ENCODE results near the gene HLCS.

The HLCS gene

DNA sequence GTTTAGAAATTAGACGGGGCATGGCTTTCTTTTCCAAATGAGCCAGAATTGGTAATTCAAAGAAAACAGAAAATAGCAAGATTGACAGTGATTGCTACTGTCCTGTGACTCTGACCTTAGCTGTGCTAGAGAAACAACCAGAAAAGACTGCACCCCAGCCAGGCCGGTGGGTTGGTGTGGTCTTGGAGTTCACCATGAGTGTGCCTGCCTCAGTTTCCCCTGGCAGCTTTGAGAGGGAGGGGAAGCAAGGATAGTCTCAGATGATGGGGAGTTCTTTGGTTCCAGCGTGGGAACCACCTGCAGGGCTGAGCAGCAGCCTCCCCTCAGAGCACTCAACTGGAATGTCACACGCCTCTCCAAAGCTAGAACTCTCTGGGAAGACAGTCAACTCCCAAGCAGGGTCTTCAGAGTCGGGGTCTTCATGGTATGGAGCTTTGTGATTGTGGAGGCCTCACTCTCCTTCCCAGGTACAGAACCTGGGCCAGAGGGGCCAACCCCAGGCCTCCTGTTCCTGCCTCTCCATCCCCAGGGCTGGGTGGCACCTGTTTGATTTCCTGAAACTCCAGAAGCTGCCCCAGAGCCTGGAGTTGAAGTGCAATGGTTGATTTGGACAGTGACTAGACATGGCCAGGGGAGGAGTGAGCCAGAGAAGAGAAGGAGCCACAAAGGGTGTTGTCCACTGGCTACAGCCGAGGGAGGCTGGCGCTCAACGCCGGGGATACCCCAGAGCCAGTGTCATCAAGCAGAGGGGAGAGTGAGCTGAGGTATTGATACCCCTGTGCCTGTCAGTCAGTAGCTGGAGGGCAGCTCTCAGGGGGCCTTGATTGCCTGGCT is 231.9 kb downstream of the HLCS start:
- DNase-seq = no peak

DNA sequence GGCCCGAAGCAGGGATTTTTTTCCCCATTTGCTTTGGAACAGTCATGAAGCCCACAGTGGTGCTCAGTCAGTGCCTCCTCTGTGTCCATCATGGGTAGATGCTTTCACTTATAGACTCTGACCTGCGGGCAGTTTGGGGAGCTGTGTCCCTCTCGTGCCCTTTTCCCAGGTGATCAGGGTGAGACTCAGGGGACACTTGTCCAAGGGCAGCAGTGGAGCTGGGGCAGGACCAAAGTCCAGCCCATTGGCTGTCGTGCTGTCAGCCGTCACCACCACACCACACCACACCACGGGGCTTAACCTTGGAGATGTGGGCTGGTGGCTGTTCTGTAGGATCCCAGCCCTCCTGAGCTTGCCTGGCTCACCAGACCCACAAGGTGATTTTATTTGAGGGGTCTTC is 232.6 kb downstream of the HLCS start:
- DNase-seq = no peak

DNA sequence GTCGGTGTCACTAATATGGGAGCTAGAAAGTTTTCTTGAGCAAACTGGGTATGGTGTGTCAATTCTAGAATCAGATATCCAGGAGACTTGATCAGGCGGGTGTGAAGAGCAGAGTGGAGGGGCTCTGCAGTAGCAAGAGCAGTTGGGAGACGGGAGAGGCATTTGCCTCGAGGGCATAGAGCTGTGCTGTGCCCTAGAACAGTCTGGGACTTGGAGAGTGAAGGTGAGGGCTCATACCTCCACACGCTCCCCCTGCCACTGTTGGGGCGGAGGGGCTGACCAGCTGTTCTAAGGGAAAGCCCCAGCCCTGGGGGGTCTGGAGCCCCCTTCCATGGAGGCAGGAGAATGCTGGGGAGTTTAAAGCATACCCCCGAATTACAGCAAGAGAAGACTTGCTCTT is 233.7 kb downstream of the HLCS start:
- DNase-seq = no peak

DNA sequence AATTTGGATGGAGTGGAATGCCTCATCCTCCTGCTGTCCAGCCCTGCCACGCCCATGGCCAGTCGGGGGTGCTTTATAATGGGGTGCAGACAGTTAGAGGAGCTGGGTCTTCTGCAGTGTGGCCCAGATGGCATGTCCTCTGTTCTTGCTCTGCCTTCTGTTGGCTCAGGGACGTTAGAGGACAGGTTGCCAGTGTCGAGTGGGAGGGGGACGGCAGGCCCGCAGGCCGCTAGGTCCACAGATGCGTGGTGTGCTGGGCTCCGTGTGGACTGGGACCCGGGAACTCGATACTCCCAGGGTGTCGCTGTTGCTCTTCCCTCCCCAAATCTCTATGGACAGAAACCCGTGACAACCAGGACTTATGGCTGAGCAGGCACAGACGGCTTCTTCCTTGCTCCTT is 234.3 kb downstream of the HLCS start:
- no peak for DNase-seq

DNA sequence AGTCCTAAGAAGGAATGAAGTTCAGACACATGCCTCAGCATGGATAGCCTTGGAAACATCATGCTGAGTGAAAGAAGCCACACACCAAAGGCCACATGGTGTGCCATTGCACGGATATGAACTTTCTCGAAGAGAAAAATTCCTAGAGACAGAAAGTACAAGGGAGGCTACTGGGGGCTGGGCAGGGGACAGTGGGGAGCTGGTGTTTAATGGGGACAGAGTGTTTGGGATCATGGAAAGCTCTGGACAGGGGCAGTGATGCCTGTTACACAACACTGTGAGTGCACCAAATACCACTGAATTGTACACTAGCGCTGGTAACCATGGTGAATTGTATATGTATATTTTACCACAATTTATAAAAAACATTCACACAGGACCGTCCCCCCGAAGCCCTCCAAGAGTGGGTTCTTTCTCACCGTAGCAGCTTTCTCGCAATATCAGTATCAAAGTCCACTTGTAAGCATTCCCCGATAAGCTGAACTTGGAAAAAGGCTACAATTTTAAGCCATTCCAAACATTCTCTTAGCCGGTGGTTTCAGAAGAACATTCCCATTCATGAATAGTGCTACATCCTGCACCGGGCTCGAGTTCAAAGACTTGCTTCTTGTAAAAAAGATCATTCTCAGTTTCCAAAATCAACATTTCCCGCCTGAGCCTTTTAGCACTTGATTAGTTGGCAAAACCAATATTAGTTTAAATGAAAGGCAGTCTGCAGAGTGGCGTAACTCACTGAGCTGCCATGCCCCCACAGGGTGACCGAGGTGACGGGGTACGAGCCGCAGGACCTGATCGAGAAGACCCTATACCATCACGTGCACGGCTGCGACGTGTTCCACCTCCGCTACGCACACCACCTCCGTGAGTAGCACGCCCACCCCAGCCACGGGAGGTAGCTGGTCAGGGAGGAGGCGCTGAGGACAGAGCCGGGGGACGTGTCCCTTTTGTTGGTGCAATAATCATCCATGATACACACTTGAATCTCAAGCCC is 235.9 kb downstream of the HLCS start:
- DNase-seq = no peak

DNA sequence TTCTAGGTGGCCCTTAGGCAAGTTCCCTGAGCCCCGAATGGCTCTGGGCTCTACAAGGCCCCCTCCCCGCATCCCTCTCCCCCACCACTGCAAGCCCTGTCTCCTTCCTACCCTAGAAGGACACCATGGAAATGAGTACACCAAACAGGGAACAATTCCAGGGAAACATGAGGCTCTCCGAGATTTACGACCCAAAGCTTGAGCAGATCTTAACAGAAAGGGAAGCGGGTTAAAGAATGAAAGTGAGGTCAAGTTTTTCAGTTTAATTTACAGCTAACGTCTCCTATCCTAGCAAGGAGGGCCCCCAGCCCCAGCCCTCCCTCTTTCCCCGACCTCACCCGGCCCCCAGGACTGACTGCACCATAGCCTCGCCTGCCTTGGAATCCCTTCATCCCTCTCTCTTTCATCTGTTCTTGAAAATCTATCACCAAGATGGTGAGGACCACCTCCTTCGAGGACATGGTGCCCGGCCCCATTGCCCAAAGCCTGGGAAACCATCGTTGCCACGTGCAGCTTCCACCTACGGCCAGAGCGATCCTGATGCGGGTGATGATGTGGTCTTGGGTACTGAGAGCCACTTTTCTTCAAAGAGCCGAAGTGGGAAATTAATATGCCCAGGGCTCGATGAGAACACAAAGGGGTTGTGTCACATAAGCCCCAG is 237.0 kb downstream of the HLCS start:
- DNase-seq = no peak

DNA sequence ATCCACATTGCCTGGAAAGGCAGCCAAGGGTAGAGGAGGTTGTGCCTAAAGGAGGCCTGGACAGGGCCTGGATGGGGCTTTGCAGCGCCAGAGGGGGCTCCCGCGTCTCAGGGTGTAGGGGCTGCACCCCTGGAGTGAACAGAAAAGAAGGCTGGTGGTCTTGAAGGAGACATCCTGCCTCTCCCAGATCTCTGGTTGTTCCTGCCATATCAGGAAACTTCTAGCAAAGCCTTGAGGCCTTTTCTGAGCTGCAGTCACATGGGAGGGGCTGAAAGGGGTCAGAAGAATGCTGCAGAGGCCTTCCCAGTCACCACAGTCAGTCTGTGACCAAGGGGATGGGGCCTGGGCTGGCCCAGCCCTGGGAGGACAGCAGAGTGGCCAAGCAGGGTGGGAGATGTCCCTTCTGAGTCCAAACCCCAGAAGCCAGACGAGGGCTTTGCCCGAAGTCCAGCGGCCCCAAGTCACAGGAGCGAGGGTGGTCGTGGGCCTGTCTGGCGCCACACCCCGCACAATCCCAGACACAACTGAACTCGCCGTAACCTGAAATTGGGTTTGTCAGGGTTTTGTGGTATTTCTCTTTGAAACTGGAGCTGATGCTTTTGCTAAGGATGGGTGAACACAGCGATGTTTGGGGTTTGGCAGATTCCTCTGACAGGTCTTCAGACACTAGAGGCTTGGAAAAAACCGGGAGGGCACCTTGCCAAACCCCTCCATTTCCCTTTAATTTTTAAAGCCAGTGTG is 237.9 kb downstream of the HLCS start:
- DNase-seq = no peak

DNA sequence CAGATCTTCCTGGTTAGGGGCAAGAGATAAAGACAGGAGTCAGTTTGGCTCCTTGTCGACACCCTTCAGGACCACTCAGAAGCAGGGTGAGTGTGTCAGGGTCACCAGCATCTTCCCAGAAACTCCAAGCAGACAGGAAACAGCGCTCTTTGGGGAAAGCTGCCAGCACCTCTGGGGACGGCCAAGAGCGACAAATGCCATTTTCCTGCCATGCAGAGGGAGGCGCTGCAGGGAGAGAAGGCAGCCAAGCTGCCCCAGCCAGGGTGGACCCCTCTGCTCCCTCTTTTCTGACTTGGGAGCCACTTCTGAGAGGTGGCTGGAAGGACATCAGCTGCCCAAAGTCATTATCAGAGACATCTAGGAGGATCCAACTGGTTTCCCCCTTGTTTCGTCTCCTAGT is 238.6 kb downstream of the HLCS start:
- DNase-seq = no peak

DNA sequence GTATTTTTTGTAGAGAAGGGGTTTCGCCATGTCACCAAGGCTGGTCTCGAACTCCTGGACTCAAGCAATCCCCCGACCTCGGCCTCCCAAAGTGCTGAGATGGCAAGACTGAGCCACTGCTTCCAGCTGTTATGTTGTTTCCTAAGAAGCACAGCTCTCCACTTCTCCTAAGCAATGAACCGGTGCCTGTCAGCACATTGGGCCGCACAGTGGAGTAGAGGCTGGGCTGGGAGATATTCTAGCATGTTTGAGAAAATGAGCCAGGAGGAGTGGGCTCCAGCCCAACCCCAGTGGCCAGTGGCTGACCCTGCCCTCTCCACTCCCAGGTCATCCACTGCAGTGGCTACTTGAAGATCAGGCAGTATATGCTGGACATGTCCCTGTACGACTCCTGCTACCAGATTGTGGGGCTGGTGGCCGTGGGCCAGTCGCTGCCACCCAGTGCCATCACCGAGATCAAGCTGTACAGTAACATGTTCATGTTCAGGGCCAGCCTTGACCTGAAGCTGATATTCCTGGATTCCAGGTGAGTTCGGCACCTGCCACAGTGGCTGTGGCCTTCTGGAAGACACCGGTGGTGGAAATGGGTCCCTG is 240.6 kb downstream of the HLCS start:
- DNase-seq = no peak

DNA sequence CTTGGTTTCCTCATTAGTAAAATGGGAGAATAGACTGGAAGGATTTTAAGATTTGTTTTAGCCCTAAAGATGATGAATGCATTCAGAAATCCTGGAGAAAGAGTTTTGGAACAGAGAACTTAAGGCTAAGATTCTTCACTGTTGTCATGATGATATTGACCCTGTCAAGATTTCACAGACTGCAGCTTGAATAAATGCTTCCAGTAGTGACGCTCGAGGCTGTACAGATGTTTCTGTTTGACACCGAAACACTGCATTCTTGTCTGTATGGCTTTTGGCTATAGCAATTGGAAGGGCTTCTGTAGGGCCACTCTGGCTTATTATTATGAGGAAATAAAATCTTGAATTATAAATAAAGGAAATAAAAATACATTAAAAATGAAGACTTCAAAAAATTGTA is 241.8 kb downstream of the HLCS start:
- no peak for DNase-seq

DNA sequence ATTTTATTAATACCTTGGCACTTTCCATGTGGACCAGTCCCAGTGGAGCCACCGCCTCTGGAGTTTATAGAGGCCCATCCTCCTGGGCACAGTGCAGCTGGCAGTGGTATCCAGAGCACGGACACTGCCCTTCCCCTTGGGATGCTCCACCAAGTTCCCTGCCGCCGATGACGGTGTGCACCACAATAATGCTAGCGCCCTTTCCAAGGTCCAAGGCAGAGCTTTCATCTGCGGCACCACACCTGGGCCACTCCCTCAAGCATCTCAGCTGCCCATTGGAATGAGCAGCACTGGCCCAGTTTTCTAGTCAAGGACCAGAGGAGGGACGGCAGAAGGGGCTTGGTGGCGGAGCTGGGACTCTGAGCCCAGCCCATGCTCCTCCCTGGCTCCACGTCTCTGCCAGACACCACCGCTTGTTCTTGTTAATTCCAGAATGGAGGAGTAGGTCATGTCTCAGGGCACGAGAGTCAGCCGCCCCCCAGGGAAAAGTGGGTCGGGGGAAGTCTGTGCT is 243.0 kb downstream of the HLCS start:
- no peak for DNase-seq

DNA sequence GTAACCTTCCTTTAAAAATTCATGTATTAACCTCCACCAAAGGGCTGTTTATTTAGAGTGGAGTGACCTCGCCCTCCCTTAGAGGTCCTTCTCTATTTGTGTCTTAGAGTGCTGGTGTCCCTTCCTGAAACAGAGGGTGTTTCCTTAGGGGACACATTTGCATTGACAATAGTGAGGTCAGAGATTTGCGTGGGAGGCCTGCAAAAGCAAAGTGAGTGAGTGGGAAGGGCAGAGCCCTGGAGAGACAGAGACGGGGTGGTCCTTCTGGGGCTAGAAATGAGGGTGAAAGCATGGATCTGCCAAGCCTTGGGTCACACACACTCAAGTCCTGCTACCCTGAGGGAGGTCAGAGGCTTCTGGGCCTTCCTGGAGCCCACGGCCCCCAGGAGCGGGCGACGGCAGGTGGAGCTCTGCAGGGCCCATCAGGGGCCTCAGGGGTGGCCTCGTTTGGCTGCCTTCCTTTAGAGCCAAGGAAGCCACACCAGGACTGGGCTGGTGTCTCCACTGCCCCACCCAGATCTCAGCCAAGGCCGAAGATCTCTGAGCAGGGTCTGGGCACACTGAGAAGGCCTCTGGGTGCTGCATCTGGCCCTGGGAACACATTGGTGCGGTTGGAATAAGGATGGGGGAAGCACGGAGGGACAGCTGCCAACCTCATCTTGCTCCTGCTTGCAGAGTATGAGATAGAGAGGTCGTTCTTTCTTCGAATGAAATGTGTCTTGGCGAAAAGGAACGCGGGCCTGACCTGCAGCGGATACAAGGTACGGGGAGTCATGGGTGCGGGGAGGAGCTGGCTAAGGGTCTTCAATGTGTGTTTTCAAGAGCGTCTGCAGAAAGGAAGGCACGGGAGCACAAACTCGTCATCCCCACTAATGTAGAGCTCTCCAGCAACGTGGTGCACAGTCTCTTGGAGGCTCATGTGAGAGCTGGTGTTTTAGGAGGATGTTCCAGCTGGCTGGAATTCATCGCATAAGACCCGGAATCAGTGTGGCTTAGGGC is 243.8 kb downstream of the HLCS start:
- no peak for DNase-seq

DNA sequence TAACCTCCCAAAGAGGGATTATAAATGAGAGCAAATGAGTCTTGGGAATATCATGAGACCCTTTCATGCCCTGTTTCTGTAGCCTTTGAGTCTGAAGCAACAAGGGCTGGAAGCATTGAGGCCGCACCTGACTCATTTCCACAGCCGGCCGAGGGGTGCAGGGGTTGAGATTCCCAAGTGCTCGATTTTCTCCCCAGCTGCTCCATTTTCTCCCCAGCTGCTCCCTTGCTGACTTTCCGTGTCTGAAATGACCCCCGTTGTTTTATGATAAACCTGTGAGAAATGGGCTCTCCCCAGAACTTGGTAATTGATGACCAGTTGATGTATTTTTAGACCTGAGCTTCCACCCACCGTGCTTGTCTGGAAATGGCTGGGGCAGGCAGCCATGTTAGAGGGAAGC is 244.7 kb downstream of the HLCS start:
- DNase-seq = no peak

DNA sequence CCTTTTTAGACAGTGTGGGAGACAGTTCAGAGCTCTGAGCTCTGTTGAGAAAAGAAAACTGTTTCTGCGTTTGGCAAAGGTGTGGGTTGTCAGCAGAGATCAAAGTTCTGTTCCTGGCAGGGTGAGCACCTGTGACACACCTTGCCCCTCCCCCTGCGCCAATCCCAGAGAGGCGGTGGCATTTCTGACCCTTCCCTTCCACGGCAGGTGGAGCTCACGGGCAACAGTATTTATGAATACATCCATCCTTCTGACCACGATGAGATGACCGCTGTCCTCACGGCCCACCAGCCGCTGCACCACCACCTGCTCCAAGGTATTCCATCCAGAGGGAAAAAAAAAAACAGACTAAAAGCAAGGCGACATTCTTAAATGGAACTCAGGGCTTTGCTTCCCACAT is 246.9 kb downstream of the HLCS start:
- no peak for DNase-seq

DNA sequence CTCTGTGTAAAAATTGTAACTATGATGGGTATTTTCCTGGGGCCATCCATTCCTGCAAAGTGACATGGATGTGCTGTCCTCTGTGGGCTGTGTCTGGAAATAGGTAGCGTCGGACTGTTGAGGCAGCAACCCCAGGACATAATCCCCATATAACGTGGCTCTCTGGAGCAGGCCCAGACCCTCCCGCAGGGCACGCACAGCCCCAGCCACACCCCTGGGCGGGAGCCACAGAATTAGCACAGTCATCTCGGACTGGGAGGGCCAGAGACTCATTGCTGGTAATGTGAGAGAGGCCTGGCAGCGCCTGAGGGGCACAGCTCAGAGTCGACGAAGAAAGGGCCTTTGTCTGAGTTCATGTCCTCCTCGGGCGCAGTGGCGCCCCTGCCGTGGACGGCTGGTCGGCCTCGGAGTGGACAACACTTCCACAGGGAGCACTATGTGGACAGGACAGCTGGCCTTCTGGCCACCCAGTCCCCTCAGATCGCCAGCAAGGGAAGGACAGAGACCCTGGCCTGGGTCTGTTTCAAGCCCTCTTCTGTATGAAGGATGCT is 247.4 kb downstream of the HLCS start:
- DNase-seq = no peak

DNA sequence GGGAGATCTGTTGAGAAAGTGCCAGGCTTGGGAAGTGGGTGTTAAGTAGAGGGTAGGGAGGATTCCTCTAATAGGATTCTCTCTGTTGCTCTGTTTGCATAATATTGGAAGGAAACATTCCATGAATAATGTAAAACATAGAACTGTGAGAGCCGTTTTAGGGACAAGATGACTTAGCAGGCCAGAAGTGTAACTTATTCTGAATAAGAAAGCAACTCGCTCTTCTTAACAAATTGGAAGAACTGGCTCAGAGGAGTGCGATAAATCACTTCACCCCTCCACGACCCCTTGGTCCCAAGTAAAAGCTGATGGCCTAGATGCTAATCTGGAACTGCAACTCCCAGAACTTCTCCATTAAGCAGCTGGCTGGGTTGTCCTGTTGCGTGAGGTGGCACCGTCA is 248.5 kb downstream of the HLCS start:
- no peak for DNase-seq

DNA sequence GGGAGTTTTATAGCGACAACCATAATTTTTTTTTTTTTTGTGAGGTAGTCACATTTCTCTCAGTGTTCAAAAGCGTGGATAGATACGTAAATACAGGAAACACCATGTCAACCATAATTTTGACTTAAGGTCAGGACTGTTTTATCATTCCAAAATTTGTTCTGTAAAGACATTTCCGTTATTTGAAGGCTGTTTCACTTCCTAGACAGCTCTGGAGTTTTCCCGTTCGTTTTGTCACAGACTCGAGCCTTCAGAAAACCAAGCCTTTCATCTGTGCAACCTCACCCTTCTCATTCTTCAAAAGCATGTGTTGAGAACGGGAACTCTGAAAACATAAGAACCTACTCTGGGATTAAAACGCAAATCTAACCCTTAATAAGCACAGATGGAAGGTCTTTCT is 249.6 kb downstream of the HLCS start:
- no peak for DNase-seq

DNA sequence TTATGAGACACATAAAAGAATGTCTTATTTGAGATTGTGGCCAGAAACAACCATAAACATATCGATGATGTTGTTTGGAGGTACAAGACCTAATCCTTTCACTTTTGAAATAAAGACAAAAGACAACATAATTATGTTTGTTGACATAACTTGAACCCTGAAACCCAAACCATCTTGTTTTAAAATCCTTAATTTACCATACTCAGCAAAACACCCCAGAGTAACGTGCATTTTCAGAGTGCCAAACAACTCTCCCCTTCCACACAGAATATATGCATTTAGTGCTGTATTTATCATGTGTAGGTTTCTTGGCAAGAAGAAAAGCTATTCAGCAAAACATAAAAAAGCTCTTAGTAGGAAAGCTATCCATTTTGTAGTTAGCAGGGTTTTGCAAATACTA is 250.1 kb downstream of the HLCS start:
- DNase-seq = no peak

DNA sequence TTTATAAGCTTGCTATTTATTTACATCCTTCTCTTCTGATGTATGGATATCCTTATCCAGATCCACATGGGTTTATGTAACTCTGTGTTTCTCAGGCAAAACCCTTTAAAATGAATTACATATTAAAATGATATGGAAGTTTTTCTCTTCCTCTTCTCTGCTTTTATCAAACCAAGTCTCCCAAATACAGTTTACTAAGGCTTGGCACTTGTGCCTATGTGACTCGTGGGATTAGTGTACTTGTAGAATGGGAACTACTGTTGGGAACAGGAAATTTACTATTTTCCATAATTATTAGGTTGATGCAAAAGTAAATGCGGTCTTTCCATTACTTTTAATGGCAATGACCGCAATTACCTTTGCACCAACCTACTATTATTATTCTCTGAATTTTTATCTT is 252.7 kb downstream of the HLCS start:
- no peak for DNase-seq

DNA sequence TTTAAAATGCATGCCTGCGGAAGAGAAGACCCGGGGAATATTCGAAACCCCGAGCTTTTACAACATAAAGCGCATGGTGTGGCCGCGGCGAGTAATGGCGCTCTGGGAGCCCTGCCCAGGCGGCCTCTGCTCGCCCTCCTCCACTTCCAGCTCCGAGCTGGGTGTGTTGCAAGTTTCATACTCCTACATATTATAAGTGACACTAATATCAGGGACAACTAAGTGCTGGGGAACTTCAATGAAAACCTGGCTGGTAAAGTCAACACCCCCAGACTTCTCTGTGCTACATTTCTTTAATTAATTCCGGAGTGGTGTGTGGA is 255.8 kb downstream of the HLCS start:
- no peak for DNase-seq

Data from DMS153 (cell line).